ENCODE data around the gene TRPM4. TPM values are rescaled to one million over a fixed set of nuclear protein-coding genes. Genes with fewer than 3 reads are reported as not detected.

TRPM4 gene
- total RNA-seq, 2 experiments from 2014 or later, result 20.9 to 44.2 TPM

DNA sequence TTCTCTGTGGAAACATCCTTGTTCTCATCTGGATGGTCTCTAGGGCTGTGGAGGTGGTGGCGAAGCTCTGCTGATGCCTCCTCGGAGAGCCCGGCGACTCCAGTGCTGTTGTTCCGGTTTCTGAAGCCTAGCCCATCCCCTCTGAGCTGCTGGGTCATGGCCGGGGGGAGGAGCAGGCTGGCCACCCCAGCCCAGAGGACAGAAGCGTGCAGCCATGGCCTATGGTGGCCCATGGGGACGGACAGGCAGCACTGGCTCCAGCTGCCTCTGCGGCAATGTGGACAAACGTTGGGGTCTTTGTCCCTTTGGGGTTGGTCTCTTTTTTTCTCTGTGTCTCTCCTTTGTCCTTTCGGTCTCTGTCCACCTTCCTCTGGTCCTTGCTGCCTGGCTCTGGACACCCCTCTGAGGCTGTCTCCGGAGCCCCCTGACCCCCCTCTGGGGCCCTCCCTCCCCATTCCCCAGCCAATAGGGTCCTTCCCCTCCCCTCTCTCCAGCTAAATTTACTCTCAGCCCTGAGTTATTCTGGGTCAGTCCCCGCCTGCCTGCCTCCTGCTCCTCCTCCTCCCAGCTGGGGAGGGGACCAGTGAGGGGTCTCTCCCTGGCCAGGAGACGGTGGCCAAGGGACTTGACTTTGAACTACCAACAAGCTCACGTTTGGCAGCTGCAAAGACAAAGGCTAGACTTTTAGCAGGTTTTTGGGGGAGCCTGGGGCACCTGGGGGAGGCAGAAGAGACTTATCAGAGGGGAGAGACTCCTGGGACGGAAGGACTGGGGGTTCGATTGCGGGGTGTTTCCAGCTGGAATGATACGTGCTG lies 2.4 kb upstream of the TRPM4 start, which contains the start of gene HRC:
HRC (minus strand) TSS at position 392 of the 815 bp plus-strand sequence; CDS start at position 233, 159 bp downstream.
- Histone ChIP-seq H4K20me1 (ENCODE audit: insufficient read depth, low read length) (no peaks in the 10 kb centered on the region), H3K36me3 (ENCODE audit: insufficient read depth, low read length) (no peaks in the 10 kb centered on the region), H3K4me2 (ENCODE audit: low read length) (no peak within 1 kb of the TSS), H3K9me3 (ENCODE audit: low read length) (no peaks in the 10 kb centered on the region), H3K4me1 (ENCODE audit: insufficient read depth, low read length, poor library complexity, severe bottlenecking) (peaks cover 16% of the 10 kb centered on the region), H2AFZ (ENCODE audit: low read length) (no peak within 1 kb of the TSS), H3K4me3 (ENCODE audit: low read depth, low read length, poor library complexity, severe bottlenecking) (no peak within 1 kb of the TSS), H3K9me2 (ENCODE audit: insufficient read depth, low read length) (no peaks in the 10 kb centered on the region), H3K27ac (ENCODE audit: low read depth, low read length, poor library complexity, severe bottlenecking) (no peak within 1 kb of the TSS), H3K79me2 (ENCODE audit: insufficient read depth, low read depth, low read length) (no peaks in the 10 kb centered on the region)
- DNase-seq (ENCODE audit: low spot score), result no peak
- intact Hi-C loops (cut with micrococcal nuclease; ENCODE audit: unreplicated experiment), result no loop called here
- CTCF ChIA-PET (ENCODE audit: unreplicated experiment), result no interaction called here
- TF ChIP-seq EZH2phosphoT487 (IDR thresholded peaks at IDR 0.05; ENCODE audit: borderline replicate concordance, low read depth, low read length), result no peak
- TF ChIP-seq, protein P1, sequence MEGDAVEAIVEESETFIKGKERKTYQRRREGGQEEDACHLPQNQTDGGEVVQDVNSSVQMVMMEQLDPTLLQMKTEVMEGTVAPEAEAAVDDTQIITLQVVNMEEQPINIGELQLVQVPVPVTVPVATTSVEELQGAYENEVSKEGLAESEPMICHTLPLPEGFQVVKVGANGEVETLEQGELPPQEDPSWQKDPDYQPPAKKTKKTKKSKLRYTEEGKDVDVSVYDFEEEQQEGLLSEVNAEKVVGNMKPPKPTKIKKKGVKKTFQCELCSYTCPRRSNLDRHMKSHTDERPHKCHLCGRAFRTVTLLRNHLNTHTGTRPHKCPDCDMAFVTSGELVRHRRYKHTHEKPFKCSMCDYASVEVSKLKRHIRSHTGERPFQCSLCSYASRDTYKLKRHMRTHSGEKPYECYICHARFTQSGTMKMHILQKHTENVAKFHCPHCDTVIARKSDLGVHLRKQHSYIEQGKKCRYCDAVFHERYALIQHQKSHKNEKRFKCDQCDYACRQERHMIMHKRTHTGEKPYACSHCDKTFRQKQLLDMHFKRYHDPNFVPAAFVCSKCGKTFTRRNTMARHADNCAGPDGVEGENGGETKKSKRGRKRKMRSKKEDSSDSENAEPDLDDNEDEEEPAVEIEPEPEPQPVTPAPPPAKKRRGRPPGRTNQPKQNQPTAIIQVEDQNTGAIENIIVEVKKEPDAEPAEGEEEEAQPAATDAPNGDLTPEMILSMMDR (conservative IDR thresholded peaks at IDR 0.05; ENCODE audit: low read length), result no peak
- no TSS peak for BruUV-seq (replicated peaks)
- POLR2A ChIA-PET, result no interaction called here

DNA sequence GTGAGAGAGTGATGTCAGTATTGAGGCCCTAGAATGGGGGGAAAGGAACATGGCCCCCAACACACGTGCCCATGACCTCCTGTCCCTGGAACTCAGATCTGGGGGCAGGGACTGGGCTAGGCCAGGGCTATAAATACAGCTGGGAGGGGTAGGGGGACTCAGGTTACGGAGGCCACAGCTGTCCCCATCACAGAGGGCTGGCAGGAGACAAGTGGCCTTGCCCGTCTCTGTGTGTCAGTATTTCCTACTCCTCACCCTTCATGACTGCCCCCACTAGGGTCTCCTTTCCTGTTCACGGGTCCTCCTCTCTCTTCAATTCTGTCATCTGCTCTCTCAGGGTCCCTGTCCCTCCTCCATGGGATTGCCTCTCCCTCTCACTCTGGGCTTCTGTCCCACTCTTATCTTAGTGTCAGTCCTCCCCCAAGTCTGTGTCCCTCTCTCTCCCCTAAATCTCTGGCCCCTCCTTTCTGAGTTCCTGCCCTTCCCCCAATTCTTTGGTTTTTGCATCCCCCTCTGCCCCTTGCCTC lies 1.7 kb upstream of the TRPM4 start:
- no peak overlapping the region for H3K27ac ChIP-seq (ENCODE audit: low read depth, low read length, poor library complexity, severe bottlenecking)
- H2AFZ ChIP-seq (ENCODE audit: low read length), result no peak overlapping the region
- no peaks in the 10 kb centered on the region for H3K9me3 ChIP-seq (ENCODE audit: low read length)
- TF ChIP-seq, protein P1 (conservative IDR thresholded peaks at IDR 0.05; ENCODE audit: low read length), result no peak
- TF ChIP-seq EZH2phosphoT487 (IDR thresholded peaks at IDR 0.05; ENCODE audit: borderline replicate concordance, low read depth, low read length), result no peak
- ChIA-PET POLR2A (no interaction called here), CTCF (ENCODE audit: unreplicated experiment) (no interaction called here)
- BruUV-seq (replicated peaks), result no TSS peak
- H3K9me2 ChIP-seq (ENCODE audit: insufficient read depth, low read length), result no peaks in the 10 kb centered on the region
- H3K4me1 ChIP-seq (ENCODE audit: insufficient read depth, low read length, poor library complexity, severe bottlenecking), result peaks cover 12% of the 10 kb centered on the region
- H3K79me2 ChIP-seq (ENCODE audit: insufficient read depth, low read depth, low read length), result no peaks in the 10 kb centered on the region
- no peak overlapping the region for H3K4me3 ChIP-seq (ENCODE audit: low read depth, low read length, poor library complexity, severe bottlenecking)
- intact Hi-C loops (cut with micrococcal nuclease; ENCODE audit: unreplicated experiment), result no loop called here
- H4K20me1 ChIP-seq (ENCODE audit: insufficient read depth, low read length), result no peaks in the 10 kb centered on the region
- no peaks in the 10 kb centered on the region for H3K36me3 ChIP-seq (ENCODE audit: insufficient read depth, low read length)
- no peak overlapping the region for H3K4me2 ChIP-seq (ENCODE audit: low read length)
- no peak for DNase-seq (ENCODE audit: low spot score)

Measured in OCI-LY7 (cell line).